ENCODE results near the gene BAHCC1.

GRCh38 chr17:81463506-81463905, 68.2 kb downstream of the BAHCC1 start:
- TF ChIP-seq TAF1 (IDR thresholded peaks at IDR 0.05; ENCODE audit: borderline replicate concordance, low read depth, low read length) = no peak
- TF ChIP-seq ATF3 (IDR thresholded peaks at IDR 0.05; ENCODE audit: borderline replicate concordance, extremely low read depth, low read depth, low read length) = no peak
- no peak for TF ChIP-seq ZNF24 (IDR thresholded peaks at IDR 0.05)
- TF ChIP-seq ESRRA (IDR thresholded peaks at IDR 0.05; ENCODE audit: low read length) = no peak
